Small intestine (tissue), 7 donors: ENCODE data around the gene FBXO8. TPM values are rescaled to one million over a fixed set of nuclear protein-coding genes. Genes with fewer than 3 reads are reported as not detected.

Experiments
- DNase-seq, 2 donors: peaks; one replicate each; pipeline versions ENCODE4 v3.0.0 to v3.0.0-alpha.2; 2013
- FAIRE-seq: peaks from 2 replicates; lab custom pipeline; 2012; peaks lifted over from hg19 to GRCh38; lab: Jason Lieb, UNC
- H3K27ac ChIP-seq, 3 donors: one replicate each; pipeline ENCODE4 v1.5.1; 2013; ENCODE audit warnings: low read length in 2 of 3, mild to moderate bottlenecking in 2 of 3, control low read depth in 1 of 3, inconsistent platforms in 1 of 3, low read depth in 1 of 3, moderate library complexity in 1 of 3
- H3K27me3 ChIP-seq, 3 donors: one replicate each; pipeline ENCODE4 v1.6.1; 2013; ENCODE audit warnings: low read length in 3 of 3, inconsistent platforms in 1 of 3; ENCODE audit not compliant: control insufficient read depth in 3 of 3, insufficient read depth in 3 of 3
- H3K36me3 ChIP-seq, 3 donors: one replicate each; pipeline ENCODE4 v1.6.1; 2013; ENCODE audit warnings: low read length in 3 of 3, inconsistent platforms in 1 of 3, low read depth in 1 of 3, mild to moderate bottlenecking in 1 of 3, moderate library complexity in 1 of 3; ENCODE audit not compliant: control insufficient read depth in 3 of 3, insufficient read depth in 2 of 3
- H3K4me1 ChIP-seq, 3 donors: one replicate each; pipeline ENCODE4 v1.6.1; 2013; ENCODE audit warnings: low read length in 2 of 3, inconsistent platforms in 1 of 3, low read depth in 1 of 3, mild to moderate bottlenecking in 1 of 3, moderate library complexity in 1 of 3; ENCODE audit not compliant: control insufficient read depth in 3 of 3, insufficient read depth in 2 of 3
- H3K4me3 ChIP-seq, 3 donors: one replicate each; pipeline ENCODE4 v1.5.1; 2013; ENCODE audit warnings: low read length in 3 of 3, control low read depth in 1 of 3, inconsistent platforms in 1 of 3, low read depth in 1 of 3, mild to moderate bottlenecking in 1 of 3, moderate library complexity in 1 of 3
- H3K9me3 ChIP-seq, 2 donors: one replicate each; pipeline ENCODE4 v1.6.1; 2013; ENCODE audit warnings: low read depth in 1 of 2, low read length in 1 of 2; ENCODE audit not compliant: control insufficient read depth in 2 of 2, insufficient read depth in 1 of 2
- WGBS, 3 donors: extraction: QIAGEN DNeasy Blood & Tissue Kit; methylation state at CpG; one replicate each; pipeline ENCODE4 v1.1.7; 2013; 5-methylcytosine and 5-hydroxymethylcytosine counted together
- polyA plus RNA-seq, 4 donors: library from polyadenylated mRNA; stranded (reverse) in 3 of 4; unstranded in 1 of 4; fragments of 200-250 nt in 3 of 4; fragments of 120-200 nt in 1 of 4; gene quantifications; one replicate each; pipeline versions ENCODE4 v1.2.1 to v1.2.3, GENCODE V29; 2013
- donor health status: healthy with polysubstance abuse.
- donor health status: control.
- donor health status: control.
- donor health status: Bipolar disorder and iron deficiency.
- donor health status: healthy.

Gene FBXO8
- polyA plus RNA-seq, 4 donors, result 14.5 to 25.5 (median 23.3) TPM

GRCh38 chr4:174281182-174281737 lies 2.2 kb downstream of the FBXO8 start:
- DNase-seq (no peak), FAIRE-seq (no peak)
- no peaks in the 10 kb centered on the region for H3K36me3 ChIP-seq
- peaks cover 0 to 9% (median 5%) of the 10 kb centered on the region in 3 donors for H3K4me1 ChIP-seq
- H3K27me3 ChIP-seq, result no peaks in the 10 kb centered on the region
- H3K9me3 ChIP-seq, result no peaks in the 10 kb centered on the region
- no peak overlapping the region for H3K27ac ChIP-seq
- 82 to 85% (median 84%) methylated on average over 5 of the region's 5 CpGs for WGBS, 3 donors
- no peak overlapping the region for H3K4me3 ChIP-seq

- FAIRE-seq, result no peak
- no peak overlapping the region for H3K4me3 ChIP-seq
- no peak for DNase-seq
- H3K27me3 ChIP-seq, result no peaks in the 10 kb centered on the region
- H3K27ac ChIP-seq, result no peak overlapping the region
- peaks cover 0 to 4% (median 3%) of the 10 kb centered on the region in 3 donors for H3K4me1 ChIP-seq
- 91 to 94% (median 91%) methylated on average over 3 of the region's 3 CpGs for WGBS, 3 donors
- no peaks in the 10 kb centered on the region for H3K36me3 ChIP-seq
- H3K9me3 ChIP-seq, result no peaks in the 10 kb centered on the region
Observed at GRCh38 chr4:174279433-174280155, 3.9 kb downstream of the FBXO8 start.

- Histone ChIP-seq H3K4me3 (no peak overlapping the region), H3K4me1 (peaks cover 0 to 3% (median 0%) of the 10 kb centered on the region in 3 donors), H3K36me3 (peaks cover 0 to 2% (median 0%) of the 10 kb centered on the region in 3 donors), H3K27ac (no peak overlapping the region), H3K27me3 (no peaks in the 10 kb centered on the region), H3K9me3 (no peaks in the 10 kb centered on the region)
- no peak for DNase-seq
- no peak for FAIRE-seq
Observed at GRCh38 chr4:174278467-174278866, 5.0 kb downstream of the FBXO8 start.

- H3K27me3 ChIP-seq, result no peaks in the 10 kb centered on the region
- H3K36me3 ChIP-seq, result peaks cover 0 to 2% (median 0%) of the 10 kb centered on the region in 3 donors
- H3K4me1 ChIP-seq, result peaks cover 0 to 3% (median 0%) of the 10 kb centered on the region in 3 donors
- DNase-seq, result no peak
- no peak for FAIRE-seq
- no peaks in the 10 kb centered on the region for H3K9me3 ChIP-seq
- no peak overlapping the region for H3K4me3 ChIP-seq
- 74 to 77% (median 76%) methylated on average over 3 of the region's 3 CpGs for WGBS, 3 donors
- no peak overlapping the region for H3K27ac ChIP-seq
Observed at GRCh38 chr4:174277433-174277832, 6.0 kb downstream of the FBXO8 start.

- no peak for DNase-seq
- H3K4me1 ChIP-seq, result no peaks in the 10 kb centered on the region
- no peak overlapping the region for H3K27ac ChIP-seq
- H3K9me3 ChIP-seq, result no peaks in the 10 kb centered on the region
- FAIRE-seq, result no peak
- no peak overlapping the region for H3K4me3 ChIP-seq
- peaks cover 0 to 2% (median 0%) of the 10 kb centered on the region in 3 donors for H3K36me3 ChIP-seq
- no peaks in the 10 kb centered on the region for H3K27me3 ChIP-seq
- 74 to 90% (median 82%) methylated on average over 3 of the region's 3 CpGs for WGBS, 3 donors
Observed at GRCh38 chr4:174275101-174275500, 8.4 kb downstream of the FBXO8 start.

GRCh38 chr4:174274436-174274835 lies 9.0 kb downstream of the FBXO8 start:
- 85 to 91% (median 88%) methylated on average over 3 of the region's 3 CpGs for WGBS, 3 donors
- Histone ChIP-seq H3K27me3 (no peaks in the 10 kb centered on the region), H3K9me3 (no peaks in the 10 kb centered on the region), H3K36me3 (peaks cover 0 to 2% (median 0%) of the 10 kb centered on the region in 3 donors), H3K4me3 (no peak overlapping the region), H3K27ac (no peak overlapping the region), H3K4me1 (no peaks in the 10 kb centered on the region)
- FAIRE-seq (no peak), DNase-seq (no peak)

- no peak overlapping the region for H3K27ac ChIP-seq
- no peak overlapping the region for H3K4me3 ChIP-seq
- no peaks in the 10 kb centered on the region for H3K27me3 ChIP-seq
- no peaks in the 10 kb centered on the region for H3K9me3 ChIP-seq
- DNase-seq, result no peak
- 80 to 84% (median 81%) methylated on average over 5 of the region's 5 CpGs for WGBS, 3 donors
- FAIRE-seq, result no peak
- peaks cover 0 to 2% (median 0%) of the 10 kb centered on the region in 3 donors for H3K36me3 ChIP-seq
- no peaks in the 10 kb centered on the region for H3K4me1 ChIP-seq
Observed at GRCh38 chr4:174273930-174274329, 9.5 kb downstream of the FBXO8 start.

GRCh38 chr4:174266416-174266815 lies 17.1 kb downstream of the FBXO8 start:
- Histone ChIP-seq H3K4me1 (no peaks in the 10 kb centered on the region), H3K27ac (no peak overlapping the region), H3K36me3 (peaks cover 0 to 2% (median 0%) of the 10 kb centered on the region in 3 donors), H3K4me3 (no peak overlapping the region), H3K27me3 (no peaks in the 10 kb centered on the region), H3K9me3 (no peaks in the 10 kb centered on the region)
- DNase-seq, result no peak
- 81 to 92% (median 87%) methylated on average over 2 of the region's 2 CpGs for WGBS, 3 donors
- no peak for FAIRE-seq
